DOHH2 (cell line): Measurements from ENCODE around the gene COL23A1.

Experiments used
- H3F3A ChIP-seq: fragments of 200-600 bp; sonication (generic), shearing (Covaris generic); 2 replicates; pipeline ENCODE4 v1.6.0; 2016; ENCODE audit warnings: antibody characterized with exemption, mild to moderate bottlenecking; ENCODE audit not compliant: control insufficient read depth, insufficient read depth
- H3K27ac ChIP-seq: fragments of 200-600 bp; sonication (generic); 2 replicates; pipeline ENCODE4 v1.5.1; 2014; ENCODE audit warnings: low read depth, mild to moderate bottlenecking, low read length, moderate library complexity
- H3K27me3 ChIP-seq: fragments of 200-600 bp; sonication (generic); 2 replicates; pipeline ENCODE4 v1.6.1; 2014; ENCODE audit warnings: mild to moderate bottlenecking, low read length, mixed read lengths; ENCODE audit not compliant: control insufficient read depth
- H3K36me3 ChIP-seq: fragments of 200-600 bp; sonication (generic); 2 replicates; pipeline ENCODE4 v1.6.1; 2014; ENCODE audit warnings: mild to moderate bottlenecking, low read length, moderate library complexity, mixed read lengths; ENCODE audit not compliant: control insufficient read depth
- H3K4me1 ChIP-seq: fragments of 200-600 bp; sonication (generic); 2 replicates; pipeline ENCODE4 v1.6.1; 2014; ENCODE audit warnings: mild to moderate bottlenecking, low read length, mixed read lengths; ENCODE audit not compliant: control insufficient read depth
- H3K4me2 ChIP-seq: fragments of 200-600 bp; sonication (generic); 2 replicates; pipeline ENCODE4 v1.6.0; 2014; ENCODE audit warnings: mild to moderate bottlenecking, low read length, moderate library complexity
- H3K4me3 ChIP-seq: fragments of 200-600 bp; sonication (generic); 2 replicates; pipeline ENCODE4 v1.5.1; 2014; ENCODE audit warnings: mild to moderate bottlenecking, low read length, mixed read lengths
- H3K79me2 ChIP-seq: fragments of 200-600 bp; sonication (generic); 2 replicates; pipeline ENCODE4 v1.6.1; 2014; ENCODE audit warnings: mild to moderate bottlenecking, low read length, mixed read lengths; ENCODE audit not compliant: control insufficient read depth
- H3K9me2 ChIP-seq: fragments of 200-600 bp; sonication (generic); replicated peaks from 2 replicates; pipeline ENCODE4 v1.6.1; 2014; ENCODE audit warnings: mild to moderate bottlenecking, low read length, mixed read lengths; ENCODE audit not compliant: control insufficient read depth
- H3K9me3 ChIP-seq: fragments of 200-600 bp; sonication (generic); 2 replicates; pipeline ENCODE4 v1.6.1; 2014; ENCODE audit warnings: antibody characterized with exemption, low read length, mixed read lengths; ENCODE audit not compliant: control insufficient read depth, insufficient read depth
- H4K20me1 ChIP-seq: fragments of 200-600 bp; sonication (generic); 2 replicates; pipeline ENCODE4 v1.6.0; 2014; ENCODE audit warnings: low read depth, mild to moderate bottlenecking, antibody characterized with exemption, low read length, moderate library complexity; ENCODE audit not compliant: control insufficient read depth, insufficient read depth
- EZH2phosphoT487 ChIP-seq: fragments of 200-600 bp; sonication (generic); IDR thresholded peaks from 2 replicates; pipeline ENCODE4 v1.6.1; 2017; ENCODE audit warnings: borderline replicate concordance, mild to moderate bottlenecking, antibody characterized with exemption, low read length, moderate library complexity, mixed read lengths
- TF ChIP-seq, protein P1 (sequence below): fragments of 200-600 bp; sonication (generic); IDR thresholded peaks from one replicate; pipeline ENCODE4 v1.5.1; 2014; ENCODE audit warnings: antibody characterized with exemption, mild to moderate bottlenecking, low read depth, low read length; ENCODE audit not compliant: poor library complexity, severe bottlenecking

The COL23A1 gene

DNA sequence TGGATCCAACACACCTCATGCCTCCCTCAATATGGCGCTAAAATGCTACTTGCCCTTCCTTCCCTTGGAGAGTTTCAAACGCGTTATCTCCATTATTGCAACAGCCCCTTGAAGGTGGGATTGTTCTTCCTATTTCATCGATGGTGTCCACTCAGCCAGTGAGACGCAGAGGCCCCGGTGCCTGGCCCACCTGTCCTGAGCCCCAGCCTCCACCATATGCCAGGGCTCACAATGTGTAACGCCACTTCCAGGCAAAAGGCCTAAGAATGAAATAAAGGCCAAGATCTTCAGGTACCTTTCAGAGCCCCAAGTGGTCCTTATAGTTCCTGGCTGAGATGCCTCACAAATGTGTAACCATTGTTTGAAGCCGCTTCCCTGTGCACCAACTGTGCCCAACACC lies 186.8 kb downstream of the COL23A1 start:
- no peaks in the 10 kb centered on the region for H3F3A ChIP-seq
- H3K9me2 ChIP-seq = no peaks in the 10 kb centered on the region
- no peaks in the 10 kb centered on the region for H4K20me1 ChIP-seq
- no peak for TF ChIP-seq EZH2phosphoT487
- TF ChIP-seq, protein P1, sequence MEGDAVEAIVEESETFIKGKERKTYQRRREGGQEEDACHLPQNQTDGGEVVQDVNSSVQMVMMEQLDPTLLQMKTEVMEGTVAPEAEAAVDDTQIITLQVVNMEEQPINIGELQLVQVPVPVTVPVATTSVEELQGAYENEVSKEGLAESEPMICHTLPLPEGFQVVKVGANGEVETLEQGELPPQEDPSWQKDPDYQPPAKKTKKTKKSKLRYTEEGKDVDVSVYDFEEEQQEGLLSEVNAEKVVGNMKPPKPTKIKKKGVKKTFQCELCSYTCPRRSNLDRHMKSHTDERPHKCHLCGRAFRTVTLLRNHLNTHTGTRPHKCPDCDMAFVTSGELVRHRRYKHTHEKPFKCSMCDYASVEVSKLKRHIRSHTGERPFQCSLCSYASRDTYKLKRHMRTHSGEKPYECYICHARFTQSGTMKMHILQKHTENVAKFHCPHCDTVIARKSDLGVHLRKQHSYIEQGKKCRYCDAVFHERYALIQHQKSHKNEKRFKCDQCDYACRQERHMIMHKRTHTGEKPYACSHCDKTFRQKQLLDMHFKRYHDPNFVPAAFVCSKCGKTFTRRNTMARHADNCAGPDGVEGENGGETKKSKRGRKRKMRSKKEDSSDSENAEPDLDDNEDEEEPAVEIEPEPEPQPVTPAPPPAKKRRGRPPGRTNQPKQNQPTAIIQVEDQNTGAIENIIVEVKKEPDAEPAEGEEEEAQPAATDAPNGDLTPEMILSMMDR = no peak
- no peak overlapping the region for H3K4me2 ChIP-seq
- H3K27me3 ChIP-seq = no peaks in the 10 kb centered on the region; the same call in 1 of the 2 replicates
- no peaks in the 10 kb centered on the region for H3K79me2 ChIP-seq
- H3K27ac ChIP-seq = no peak overlapping the region
- H3K4me1 ChIP-seq = no peaks in the 10 kb centered on the region
- H3K4me3 ChIP-seq = no peak overlapping the region
- H3K9me3 ChIP-seq = no peaks in the 10 kb centered on the region
- no peaks in the 10 kb centered on the region for H3K36me3 ChIP-seq

DNA sequence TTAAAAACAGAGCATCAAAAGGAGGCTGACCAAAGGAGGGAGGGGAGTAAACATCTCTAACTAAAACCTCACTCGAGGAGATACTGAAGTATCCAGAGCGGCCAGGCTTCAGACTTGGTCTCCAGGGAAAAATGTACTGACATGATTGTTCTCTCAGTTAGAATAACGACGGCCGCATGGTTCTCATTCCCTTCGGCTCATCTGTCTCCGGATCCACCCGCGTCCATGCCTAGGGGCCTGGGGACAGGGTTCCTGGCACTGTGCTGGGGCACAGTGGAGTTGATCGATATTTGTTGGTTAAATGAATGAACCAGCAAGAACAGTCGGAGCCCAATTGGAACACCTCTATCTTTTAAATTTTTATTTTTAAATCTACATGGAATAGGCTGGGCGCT lies 190.5 kb downstream of the COL23A1 start:
- H3K27me3 ChIP-seq = no peaks in the 10 kb centered on the region
- no peaks in the 10 kb centered on the region for H3K36me3 ChIP-seq
- no peaks in the 10 kb centered on the region for H3K79me2 ChIP-seq
- H3K4me3 ChIP-seq = no peak overlapping the region
- no peaks in the 10 kb centered on the region for H3K9me2 ChIP-seq
- H3K4me1 ChIP-seq = no peaks in the 10 kb centered on the region
- no peaks in the 10 kb centered on the region for H3F3A ChIP-seq
- no peak for TF ChIP-seq EZH2phosphoT487
- TF ChIP-seq, protein P1 = no peak
- no peaks in the 10 kb centered on the region for H3K9me3 ChIP-seq
- H3K4me2 ChIP-seq = no peak overlapping the region
- no peak overlapping the region for H3K27ac ChIP-seq
- no peaks in the 10 kb centered on the region for H4K20me1 ChIP-seq

DNA sequence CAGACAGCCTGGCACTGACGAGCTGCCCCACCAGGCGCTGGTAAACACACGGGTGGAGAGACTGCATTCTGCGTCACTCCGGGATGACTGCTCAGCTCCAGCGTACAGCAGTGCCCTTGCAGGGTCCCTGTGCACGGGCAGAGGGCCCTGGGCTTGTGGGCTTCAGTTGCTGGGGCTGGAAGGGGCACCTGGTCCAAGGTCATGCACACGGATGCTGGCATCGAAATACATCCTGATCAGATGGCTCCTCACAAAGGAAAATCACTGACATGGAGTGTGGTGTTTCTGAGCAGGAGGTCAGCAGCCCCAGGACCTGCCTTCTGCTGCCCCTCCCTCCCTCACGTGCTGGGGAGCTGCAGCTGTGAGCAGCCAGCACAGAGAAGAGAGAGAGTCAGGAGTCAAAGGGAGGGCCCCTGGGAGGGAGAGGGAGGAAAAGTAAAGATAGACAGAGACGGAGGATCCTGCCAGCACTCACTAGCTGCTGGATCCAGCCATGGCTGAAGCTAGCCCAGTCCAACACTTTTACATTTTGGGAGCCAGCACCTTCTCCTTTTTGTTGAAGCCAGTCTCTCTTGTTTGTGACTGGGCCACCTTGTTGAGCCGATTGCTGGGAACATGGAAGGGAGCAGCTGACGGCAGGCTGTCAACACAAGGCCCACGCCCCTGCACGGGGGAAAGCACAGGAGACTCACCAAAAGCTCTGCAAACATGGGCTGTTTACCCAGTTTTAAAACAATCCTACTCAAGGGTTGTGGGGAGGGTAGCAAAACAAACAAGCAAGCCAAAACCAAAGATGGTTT lies 191.1 kb downstream of the COL23A1 start:
- TF ChIP-seq EZH2phosphoT487 = no peak
- TF ChIP-seq, protein P1 = no peak

More for the DNA sequence above, 191.1 kb downstream of the COL23A1 start:
- H3K79me2 ChIP-seq = no peaks in the 10 kb centered on the region
- no peak overlapping the region for H3K27ac ChIP-seq
- H4K20me1 ChIP-seq = no peaks in the 10 kb centered on the region
- no peaks in the 10 kb centered on the region for H3K9me2 ChIP-seq
- H3K36me3 ChIP-seq = no peaks in the 10 kb centered on the region
- no peaks in the 10 kb centered on the region for H3K27me3 ChIP-seq
- no peak overlapping the region for H3K4me2 ChIP-seq
- no peak overlapping the region for H3K4me3 ChIP-seq
- H3K4me1 ChIP-seq = no peaks in the 10 kb centered on the region
- no peaks in the 10 kb centered on the region for H3K9me3 ChIP-seq
- no peaks in the 10 kb centered on the region for H3F3A ChIP-seq
